C4-2B (cell line): ENCODE results near the gene ATP13A3.

Experiments used
- ZFX ChIP-seq: fragments of 450-650 bp; IDR thresholded peaks from 2 replicates; pipeline ENCODE4 v1.6.1; 2017
- TF ChIP-seq, protein P1 (sequence below): fragments of 450-650 bp; conservative IDR thresholded peaks from 2 replicates; pipeline ENCODE4 v1.5.1; 2017; ENCODE audit warnings: mild to moderate bottlenecking

DNA sequence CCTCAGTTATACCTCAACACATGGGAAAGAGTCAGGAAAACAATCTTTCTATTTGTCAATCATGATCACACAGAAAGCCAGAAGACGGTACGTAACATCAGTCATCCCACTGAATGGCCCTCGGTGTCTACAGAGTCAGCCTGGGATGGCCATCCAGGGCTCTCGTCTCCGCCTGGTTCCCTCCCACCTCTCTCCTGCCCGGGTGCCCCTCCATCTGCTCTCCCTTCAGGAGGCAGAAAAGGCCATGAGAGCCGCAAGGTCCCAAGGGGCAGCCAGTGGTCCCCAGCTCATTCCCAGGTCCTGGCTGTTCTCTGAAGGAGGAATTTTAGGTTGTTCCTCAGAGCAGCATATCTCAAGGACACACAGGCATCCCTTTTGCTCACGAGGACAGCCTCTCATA lies 112.9 kb downstream of the ATP13A3 start:
- TF ChIP-seq, protein P1, sequence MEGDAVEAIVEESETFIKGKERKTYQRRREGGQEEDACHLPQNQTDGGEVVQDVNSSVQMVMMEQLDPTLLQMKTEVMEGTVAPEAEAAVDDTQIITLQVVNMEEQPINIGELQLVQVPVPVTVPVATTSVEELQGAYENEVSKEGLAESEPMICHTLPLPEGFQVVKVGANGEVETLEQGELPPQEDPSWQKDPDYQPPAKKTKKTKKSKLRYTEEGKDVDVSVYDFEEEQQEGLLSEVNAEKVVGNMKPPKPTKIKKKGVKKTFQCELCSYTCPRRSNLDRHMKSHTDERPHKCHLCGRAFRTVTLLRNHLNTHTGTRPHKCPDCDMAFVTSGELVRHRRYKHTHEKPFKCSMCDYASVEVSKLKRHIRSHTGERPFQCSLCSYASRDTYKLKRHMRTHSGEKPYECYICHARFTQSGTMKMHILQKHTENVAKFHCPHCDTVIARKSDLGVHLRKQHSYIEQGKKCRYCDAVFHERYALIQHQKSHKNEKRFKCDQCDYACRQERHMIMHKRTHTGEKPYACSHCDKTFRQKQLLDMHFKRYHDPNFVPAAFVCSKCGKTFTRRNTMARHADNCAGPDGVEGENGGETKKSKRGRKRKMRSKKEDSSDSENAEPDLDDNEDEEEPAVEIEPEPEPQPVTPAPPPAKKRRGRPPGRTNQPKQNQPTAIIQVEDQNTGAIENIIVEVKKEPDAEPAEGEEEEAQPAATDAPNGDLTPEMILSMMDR = no peak
- TF ChIP-seq ZFX = no peak
